Dermis blood vessel endothelial cell (primary cell): Measurements from ENCODE around the gene DNAJC3. TPM values are rescaled to one million over a fixed set of nuclear protein-coding genes. Genes with fewer than 3 reads are reported as not detected.
A peak's percentile ranks its signal among the peaks of the same experiment; 100 is the strongest.
"Not testable (repeated sequence)": the region's sequence is repeated elsewhere in the genome, so short reads cannot be mapped to it uniquely, and the experiment has no call there.

ENCODE experiments used
- DNase-seq: peaks from one replicate; pipeline ENCODE4 v3.0.0; 2010
- total RNA-seq: library from RNA; depleted of rRNA; stranded (reverse); fragments of >200 nt; gene quantifications from 2 replicates; pipeline ENCODE4 v1.2.3, GENCODE V29; 2014

DNAJC3 gene
- total RNA-seq, 1 donor from 2014 or later, result 67.2 TPM

DNA sequence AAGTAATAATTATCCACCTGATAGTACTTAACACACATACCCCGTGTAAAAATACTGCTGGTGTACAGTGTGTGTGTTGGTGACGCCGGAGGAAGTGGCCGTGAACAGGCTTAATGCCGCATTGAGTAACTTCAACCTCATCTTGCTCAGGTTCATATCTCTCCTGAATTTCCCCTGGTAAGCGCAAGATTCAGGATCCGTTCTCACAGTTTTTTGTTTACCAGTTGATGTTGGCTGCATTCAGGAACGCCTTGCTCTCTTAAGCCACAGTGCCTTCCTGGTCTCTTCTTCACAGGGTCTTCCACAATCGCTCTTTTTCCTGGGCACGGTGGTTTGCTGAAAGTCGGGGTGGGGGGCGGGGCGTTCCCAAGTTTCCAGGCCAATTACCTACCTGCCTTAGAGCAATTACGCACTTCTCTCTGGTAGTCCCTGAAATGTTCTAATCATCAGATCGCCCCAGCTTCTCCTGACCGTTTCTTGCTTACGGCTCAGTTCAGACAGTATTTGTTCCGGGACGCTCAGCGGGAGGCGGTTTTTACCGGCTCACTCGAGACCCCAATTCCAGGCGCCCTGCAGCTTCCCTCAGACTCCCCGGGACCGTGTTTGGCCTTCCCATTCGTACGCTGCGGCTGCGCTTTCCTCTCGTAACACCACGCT is 706 bp upstream of the DNAJC3 start:
- DNase-seq, result peak; percentile 61

GRCh38 chr13:95677564-95678266 is 776 bp downstream of the DNAJC3 start:
- DNase-seq, result peak; percentile 32

GRCh38 chr13:95678967-95679366 is 2.0 kb downstream of the DNAJC3 start:
- DNase-seq, result no peak

DNA sequence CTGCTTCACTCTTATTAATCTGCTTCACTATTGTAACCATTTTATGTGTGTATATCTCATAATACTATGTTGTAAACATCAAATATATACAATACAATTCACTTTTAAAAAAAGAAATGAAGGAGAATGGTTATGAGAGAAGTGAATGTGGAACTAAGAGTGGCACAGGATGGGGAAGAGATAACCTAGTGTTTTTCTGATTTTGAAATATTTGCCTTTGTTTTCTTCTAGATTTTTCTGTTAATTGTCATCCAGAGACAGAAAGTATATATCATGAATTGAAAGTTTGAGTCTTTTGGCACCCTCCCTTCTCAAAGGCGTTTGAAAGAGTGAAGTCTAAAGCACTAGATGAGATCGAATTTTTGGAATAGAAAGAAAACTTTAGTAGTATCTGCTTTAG is 2.8 kb downstream of the DNAJC3 start:
- no peak for DNase-seq

- DNase-seq, result no peak
Measured at GRCh38 chr13:95684418-95684817, 7.5 kb downstream of the DNAJC3 start.

DNA sequence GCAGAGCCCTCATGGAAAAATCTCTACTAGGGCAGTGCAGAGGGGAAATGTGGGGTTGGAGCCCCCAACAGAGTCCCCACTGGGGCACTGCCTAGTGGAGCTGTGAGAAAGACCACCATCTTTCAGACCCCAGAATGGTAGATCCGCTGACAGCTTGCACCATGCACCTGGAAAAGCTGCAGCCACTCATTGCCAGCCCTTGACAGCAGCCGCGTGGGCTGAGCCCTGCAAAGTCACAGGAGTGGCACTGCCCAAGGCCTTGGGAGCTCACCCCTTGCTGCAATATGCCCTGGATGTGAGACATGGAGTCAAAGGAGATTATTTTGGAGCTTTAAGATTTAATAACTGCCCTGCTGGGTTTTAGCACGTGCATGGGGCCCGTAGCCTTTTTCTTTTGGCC is 8.0 kb downstream of the DNAJC3 start:
- not testable (repeated sequence) for DNase-seq

DNA sequence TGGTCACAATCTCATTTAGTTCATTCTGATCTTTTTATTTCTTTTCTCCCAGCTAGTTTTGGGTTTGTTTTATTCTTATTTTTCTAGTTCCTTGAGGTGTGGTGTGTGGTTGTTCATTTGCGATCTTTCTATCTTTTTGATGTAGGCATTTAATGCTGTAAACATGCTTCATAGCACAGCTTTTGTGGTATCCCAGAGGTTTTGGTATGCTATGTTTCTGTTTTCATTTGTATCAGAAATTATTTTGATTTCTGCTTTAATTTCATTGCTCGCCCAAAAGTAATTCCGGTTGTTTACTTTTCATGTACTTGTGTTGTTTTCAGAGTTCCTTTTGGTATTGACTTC is 12.6 kb downstream of the DNAJC3 start:
- no peak for DNase-seq

- DNase-seq, result not testable (repeated sequence)
Measured at GRCh38 chr13:95690986-95691385, 14.0 kb downstream of the DNAJC3 start.

DNA sequence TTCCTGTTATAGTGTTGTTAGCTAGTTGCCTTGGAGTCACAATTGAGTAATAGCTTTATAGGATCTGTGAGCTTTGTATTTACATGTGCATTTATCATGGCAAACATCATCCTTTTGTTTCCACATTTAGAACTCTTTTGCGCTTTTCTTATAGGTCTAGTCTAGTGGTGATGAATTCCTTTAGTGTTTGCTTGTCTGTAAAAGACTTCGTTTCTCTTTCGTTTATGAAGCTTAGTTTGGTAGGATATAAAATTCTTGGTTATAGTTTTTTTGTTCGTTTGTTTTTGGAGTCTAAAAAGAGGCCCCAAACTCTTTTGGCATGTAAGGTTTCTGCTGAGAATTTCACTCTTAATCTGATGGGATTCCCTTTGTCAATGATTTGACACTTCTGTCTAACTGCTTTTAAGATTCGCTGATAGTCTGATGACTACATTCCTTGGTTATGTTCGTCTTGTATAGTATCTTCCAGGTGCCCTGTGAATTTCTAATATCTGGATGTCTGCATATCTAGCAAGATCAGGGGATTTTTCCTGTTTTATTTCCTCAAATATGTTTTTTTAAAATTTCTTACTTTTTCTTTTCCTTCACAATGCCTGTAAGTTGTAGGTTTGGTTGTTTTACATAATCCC is 20.2 kb downstream of the DNAJC3 start:
- no peak for DNase-seq

DNA sequence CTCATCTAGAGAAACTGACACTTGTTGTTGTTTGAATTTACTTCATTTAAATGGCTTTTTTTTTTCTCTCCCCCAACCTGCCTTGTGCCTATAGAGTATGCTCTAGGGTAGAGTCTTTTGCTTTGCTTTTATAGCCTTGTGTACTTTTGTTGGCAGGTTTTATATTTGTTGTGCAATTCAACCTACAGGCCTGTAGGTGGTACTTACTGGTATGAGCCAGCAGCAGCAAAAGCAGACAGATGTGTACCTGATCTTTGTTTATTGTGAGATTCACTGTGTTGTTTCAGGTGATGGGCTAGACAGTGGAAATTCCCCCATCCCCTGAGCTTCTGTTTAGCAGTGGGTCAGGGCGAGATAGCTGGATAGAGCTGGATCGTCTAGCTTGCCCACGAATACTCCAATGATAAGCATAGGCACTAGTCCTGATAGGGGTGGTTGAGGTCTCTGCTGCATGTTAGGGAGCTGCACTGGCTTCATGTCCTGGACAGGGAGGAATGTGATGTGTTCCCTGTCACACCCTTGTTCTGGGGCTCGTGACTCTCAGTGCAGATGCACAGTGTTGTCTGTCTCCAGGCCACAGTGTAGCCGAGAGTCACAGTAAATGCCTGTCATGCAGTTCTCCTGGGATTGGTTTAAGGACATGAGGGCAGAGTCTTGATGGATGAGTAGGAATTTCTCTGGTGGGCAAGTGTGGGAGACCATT is 21.3 kb downstream of the DNAJC3 start:
- peak; percentile 26 for DNase-seq

DNA sequence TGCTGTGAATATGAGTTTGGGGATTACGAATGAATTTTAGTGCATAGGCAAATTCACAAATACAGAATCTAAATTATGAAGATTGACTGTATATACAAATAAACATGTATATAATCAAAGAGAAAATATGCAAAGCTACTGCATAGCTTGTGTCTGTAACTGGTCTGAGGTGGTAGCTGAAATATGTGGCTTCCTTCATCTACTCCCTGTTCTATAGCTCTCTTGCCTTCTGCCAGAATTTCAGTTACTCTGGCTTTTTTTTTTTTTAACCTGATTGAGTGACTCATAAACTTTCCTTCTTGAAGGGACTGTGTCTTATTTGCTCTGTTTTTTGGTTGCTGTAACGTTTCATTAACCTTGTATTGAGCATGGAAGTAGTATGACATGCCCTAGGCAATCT is 26.6 kb downstream of the DNAJC3 start:
- no peak for DNase-seq

DNA sequence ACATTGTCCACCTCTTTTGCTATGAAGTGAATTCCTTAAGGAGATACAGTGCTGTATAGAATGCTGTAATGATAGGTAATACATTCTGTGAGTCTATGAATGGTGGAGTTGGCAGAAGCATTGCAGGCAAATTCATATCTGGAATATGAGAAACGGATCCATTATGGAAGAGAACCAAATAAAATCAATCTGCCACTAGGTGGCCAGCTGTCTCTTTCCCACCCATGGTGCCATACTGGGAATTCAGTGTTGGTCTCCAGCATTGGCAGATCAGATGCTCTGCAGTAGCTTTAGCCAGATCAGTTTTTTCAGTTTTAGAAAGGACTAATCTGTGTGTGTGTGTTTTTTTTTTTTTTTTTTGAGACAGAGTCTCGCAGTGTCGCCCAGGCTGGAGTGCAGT is 27.6 kb downstream of the DNAJC3 start:
- peak; percentile 19 for DNase-seq

GRCh38 chr13:95706356-95706755 is 29.4 kb downstream of the DNAJC3 start:
- no peak for DNase-seq

DNA sequence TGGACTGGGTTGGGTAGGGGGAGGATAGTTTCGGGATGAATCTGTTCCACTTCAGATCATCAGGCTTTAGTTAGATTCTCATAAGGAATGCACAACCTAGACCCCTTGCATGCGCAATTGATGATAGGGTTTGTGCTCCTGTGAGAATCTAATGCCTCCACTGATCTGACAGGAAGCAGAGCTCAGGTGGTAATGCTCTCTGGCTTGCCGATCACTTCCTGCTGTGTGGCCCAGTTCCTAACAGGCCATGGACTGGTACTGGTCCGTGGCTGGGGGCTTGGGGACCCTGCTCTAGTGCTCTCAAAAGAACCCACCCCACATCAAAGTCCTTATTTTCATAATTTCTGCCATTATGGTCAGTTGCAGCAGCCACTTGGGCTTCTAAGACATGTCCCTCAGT is 30.1 kb downstream of the DNAJC3 start:
- DNase-seq, result no peak

GRCh38 chr13:95707442-95708390 is 30.8 kb downstream of the DNAJC3 start:
- DNase-seq, result no peak

- no peak for DNase-seq
Measured at GRCh38 chr13:95708391-95708774, 31.4 kb downstream of the DNAJC3 start.

DNA sequence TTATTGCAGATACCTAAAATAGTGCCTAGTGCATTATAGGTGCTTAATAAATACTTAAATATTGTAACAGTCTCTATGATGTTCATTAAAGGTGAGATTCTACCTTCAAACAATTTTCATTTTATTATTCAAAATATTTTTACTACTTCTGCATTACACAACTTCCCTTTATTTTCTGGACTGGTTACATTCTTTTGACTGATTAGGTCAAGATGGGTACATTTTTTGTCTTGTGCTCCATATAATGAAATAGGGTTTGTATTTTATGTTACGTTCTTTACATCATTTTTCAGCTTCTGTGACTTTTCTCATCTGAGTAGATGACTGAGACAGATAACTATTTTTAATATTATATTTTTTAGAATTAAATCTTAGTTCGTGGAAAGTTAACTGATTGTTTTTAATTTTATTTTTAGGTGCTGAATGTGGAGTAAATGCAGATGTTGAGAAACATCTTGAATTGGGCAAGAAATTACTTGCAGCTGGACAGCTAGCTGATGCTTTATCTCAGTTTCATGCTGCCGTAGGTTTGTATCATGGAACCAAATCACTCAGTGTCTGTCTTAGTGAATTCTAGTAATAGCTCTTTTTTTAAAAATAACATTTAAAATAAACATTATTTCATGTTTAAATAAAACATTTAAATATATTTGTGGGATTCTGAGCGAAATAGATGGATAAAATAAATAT is 32.0 kb downstream of the DNAJC3 start:
- DNase-seq, result no peak

DNA sequence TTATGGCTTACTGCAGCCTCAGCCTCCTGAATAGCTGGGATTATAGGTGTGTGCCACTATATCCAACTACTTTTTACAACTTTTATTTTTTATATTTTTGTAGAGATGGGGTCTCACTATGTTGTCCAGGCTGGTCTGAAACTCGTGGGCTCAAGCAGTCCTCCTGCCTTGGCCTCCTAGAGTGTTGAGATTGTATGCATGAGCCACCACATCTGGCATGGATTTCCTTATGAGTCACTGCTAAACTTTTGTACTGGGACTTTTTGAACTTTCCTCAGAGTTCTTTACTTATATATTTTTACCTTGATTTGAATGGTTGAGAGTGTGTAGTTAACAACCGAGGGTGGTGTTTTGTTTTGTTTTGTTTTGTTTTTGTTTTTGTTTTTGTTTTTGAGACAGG is 33.4 kb downstream of the DNAJC3 start:
- peak; percentile 55 for DNase-seq

- peak; percentile 73 for DNase-seq
Measured at GRCh38 chr13:95712846-95713245, 35.9 kb downstream of the DNAJC3 start.

DNA sequence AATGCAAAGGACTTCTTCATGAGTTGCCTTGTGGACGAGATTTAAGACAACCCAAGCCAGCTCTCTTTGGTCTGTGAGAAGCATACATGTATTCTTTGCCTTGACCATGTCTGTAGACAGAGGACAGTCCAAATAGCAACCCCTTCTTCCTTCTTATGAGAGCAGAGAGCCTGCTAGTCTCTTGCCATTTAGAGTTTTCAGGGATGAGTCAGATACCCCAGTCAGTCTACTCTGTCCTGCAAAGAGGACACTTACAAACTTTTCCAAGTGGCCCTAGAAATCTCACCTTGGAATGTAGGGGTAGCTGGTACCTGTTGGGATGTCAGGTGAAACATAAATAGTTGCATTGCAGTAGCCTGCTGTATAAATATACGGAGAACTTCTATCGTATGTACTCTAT is 36.7 kb downstream of the DNAJC3 start:
- DNase-seq, result no peak

- no peak for DNase-seq
Measured at GRCh38 chr13:95714142-95714832, 37.3 kb downstream of the DNAJC3 start.
